Ascending aorta (tissue), 2 donors: ENCODE measurements around the gene SLCO2A1. TPM values are rescaled to one million over a fixed set of nuclear protein-coding genes. Genes with fewer than 3 reads are reported as not detected.

Source experiments
- DNase-seq, 2 donors: peaks; one replicate each; pipeline ENCODE4 v3.0.0-alpha.2; 2019; ENCODE audit warnings: low spot score in 2 of 2
- H3K27ac ChIP-seq, 2 donors: fragments of 200-600 bp; sonication (generic); one replicate each; pipeline ENCODE4 v1.5.1; 2016 to 2017; ENCODE audit warnings: mild to moderate bottlenecking in 1 of 2
- H3K27me3 ChIP-seq: fragments of 200-600 bp; sonication (generic); one replicate; pipeline ENCODE4 v1.5.1; 2017
- H3K36me3 ChIP-seq, 2 donors: fragments of 200-600 bp; sonication (generic); one replicate each; pipeline ENCODE4 v1.5.1; 2016
- H3K4me1 ChIP-seq, 2 donors: fragments of 200-600 bp; sonication (generic); one replicate each; pipeline ENCODE4 v1.5.1; 2016 to 2017; ENCODE audit warnings: mild to moderate bottlenecking in 1 of 2
- H3K4me3 ChIP-seq, 2 donors: fragments of 200-600 bp; sonication (generic); one replicate each; pipeline ENCODE4 v1.5.1; 2016 to 2017; ENCODE audit warnings: mild to moderate bottlenecking in 1 of 2
- H3K9me3 ChIP-seq, 2 donors: fragments of 200-600 bp; sonication (generic); one replicate each; pipeline ENCODE4 v1.5.1; 2016
- CTCF ChIP-seq, 3 experiments: fragments of 200-600 bp in 2 of 3; fragments of 450-650 bp in 1 of 3; sonication (generic) in 2 of 3; IDR thresholded peaks; one replicate each; pipeline ENCODE4 v1.5.1; 2016 to 2019; ENCODE audit warnings: antibody characterized with exemption in 3 of 3, mild to moderate bottlenecking in 1 of 3, moderate library complexity in 1 of 3
- intact Hi-C: fragments of 100-400 bp; cut with DNase I; formaldehyde crosslinking; loops from one replicate; pipeline ENCODE4 v1.15.1; 2023
- total RNA-seq: library from RNA; depleted of rRNA; stranded (reverse); fragments of >200 nt; gene quantifications from one replicate; pipeline ENCODE4 v1.1.0, GENCODE V29; 2016

The SLCO2A1 gene
- total RNA-seq, 1 donor from 2014 or later = 111 TPM

DNA sequence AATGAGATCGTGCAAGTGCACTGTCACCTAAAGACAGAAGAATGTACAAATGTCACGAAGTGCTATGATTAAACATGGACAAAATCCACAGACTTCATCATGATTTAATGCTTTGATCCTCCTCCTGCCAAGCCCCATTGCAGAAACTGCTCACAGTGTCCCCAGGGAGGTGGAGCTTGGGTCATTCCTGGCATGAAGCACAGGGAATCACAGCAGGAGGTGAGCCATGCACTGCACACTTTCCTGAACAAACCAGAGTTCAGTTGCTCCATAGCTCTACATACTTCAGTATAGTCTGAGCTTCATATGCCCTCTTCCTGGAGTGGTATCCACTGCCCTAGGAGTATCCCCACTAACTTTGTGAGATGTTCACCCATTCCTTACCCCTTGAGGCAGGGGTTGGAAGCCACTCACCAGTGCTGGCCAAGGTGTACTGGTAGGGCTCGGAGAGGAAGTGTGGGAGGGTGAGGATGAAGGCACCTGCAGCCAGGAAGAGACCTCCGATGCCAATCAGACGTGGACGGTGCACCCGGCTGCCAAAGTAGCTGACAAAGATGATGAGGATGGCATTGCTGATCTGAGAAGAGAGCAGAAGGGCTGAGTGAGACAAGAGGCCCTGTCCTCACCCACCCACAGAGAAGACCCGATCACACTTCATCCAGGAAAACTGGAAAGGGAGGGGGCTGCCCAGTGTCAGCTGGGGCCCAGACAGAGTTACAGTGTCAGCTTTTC, 56.3 kb downstream of the SLCO2A1 start:
- Histone ChIP-seq H3K27me3 (no peaks in the 10 kb centered on the region), H3K27ac (no peak overlapping the region), H3K36me3 (no peaks in the 10 kb centered on the region), H3K4me3 (no peak overlapping the region), H3K4me1 (no peaks in the 10 kb centered on the region), H3K9me3 (no peaks in the 10 kb centered on the region)
- intact Hi-C loops = no loop called here
- DNase-seq = no peak
- no peak for TF ChIP-seq CTCF (IDR thresholded peaks at IDR 0.05)

GRCh38 chr3:133972156-133972555, 57.6 kb downstream of the SLCO2A1 start:
- Histone ChIP-seq H3K4me1 (no peaks in the 10 kb centered on the region), H3K36me3 (no peaks in the 10 kb centered on the region), H3K4me3 (no peak overlapping the region), H3K27me3 (no peaks in the 10 kb centered on the region), H3K27ac (no peak overlapping the region), H3K9me3 (no peaks in the 10 kb centered on the region)
- intact Hi-C loops = no loop called here
- TF ChIP-seq CTCF (IDR thresholded peaks at IDR 0.05) = no peak
- DNase-seq = no peak

- intact Hi-C loops = no loop called here
- H3K27ac ChIP-seq = no peak overlapping the region
- no peaks in the 10 kb centered on the region for H3K9me3 ChIP-seq
- H3K27me3 ChIP-seq = no peaks in the 10 kb centered on the region
- no peaks in the 10 kb centered on the region for H3K36me3 ChIP-seq
- no peaks in the 10 kb centered on the region for H3K4me1 ChIP-seq
- TF ChIP-seq CTCF (IDR thresholded peaks at IDR 0.05) = no peak
- H3K4me3 ChIP-seq = no peak overlapping the region
- DNase-seq = no peak
Measured at GRCh38 chr3:133970916-133971315, 58.8 kb downstream of the SLCO2A1 start.

DNA sequence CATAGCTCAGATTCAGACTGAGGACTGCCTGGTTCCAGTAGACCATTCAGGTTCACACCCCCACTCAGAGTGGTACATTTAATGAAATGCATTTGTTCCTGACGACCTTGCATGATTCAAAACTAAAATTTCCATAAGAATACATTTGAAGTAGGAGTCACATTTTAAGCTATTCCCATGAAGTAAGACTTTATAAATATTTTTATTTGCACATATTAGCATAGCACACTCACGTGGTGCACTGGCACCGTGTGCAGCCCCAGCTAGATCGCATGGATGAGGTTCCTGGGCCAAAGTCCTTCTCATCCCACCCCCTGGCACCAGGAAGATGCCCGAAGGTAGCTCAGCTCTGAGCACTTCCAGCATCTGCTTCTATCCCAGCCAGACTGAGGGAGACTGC, 59.4 kb downstream of the SLCO2A1 start:
- Histone ChIP-seq H3K27ac (no peak overlapping the region), H3K4me3 (no peak overlapping the region)

DNA sequence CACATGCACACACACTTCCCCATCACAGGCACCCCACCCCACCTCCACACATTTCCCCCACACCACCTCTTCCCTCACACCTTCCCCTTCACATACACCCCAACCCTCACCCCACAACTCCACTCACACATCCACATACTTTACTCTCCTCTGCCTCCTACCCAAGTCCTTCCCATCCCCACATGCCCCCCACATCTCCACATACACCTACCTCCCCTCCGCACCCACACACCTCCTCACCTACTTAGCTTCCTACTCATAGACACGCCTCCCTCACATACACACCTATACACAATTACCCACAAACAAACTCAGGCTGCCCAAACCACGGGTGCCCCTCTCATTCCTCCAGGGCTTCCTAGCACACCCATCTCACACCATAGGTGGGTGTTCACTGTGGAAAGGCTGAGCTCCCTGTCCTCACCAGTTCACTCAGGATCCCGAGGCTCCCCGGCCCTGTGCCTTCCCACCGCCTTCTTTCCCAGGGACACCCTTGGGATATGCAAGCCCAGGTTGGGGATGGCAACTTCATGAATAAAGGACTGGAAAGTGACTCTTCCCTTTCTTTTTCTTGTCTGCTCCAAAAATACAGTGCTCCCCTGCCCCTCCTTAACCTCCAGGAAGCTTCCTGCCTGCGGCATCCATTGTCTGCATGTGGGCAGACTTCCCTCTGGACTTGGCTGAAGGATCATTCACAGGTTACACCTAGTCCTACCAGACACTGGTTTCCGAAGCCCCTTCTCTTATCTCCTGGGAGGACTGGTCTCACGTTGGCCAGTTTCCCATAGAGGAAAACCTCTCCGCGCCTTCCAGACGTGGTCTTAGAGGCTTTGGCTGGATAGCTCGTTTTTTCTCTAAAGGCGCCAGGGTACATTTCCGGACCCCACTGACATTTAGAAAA, 61.5 kb downstream of the SLCO2A1 start:
- intact Hi-C loops = no loop called here
- no peaks in the 10 kb centered on the region for H3K36me3 ChIP-seq
- no peak overlapping the region for H3K4me3 ChIP-seq
- H3K4me1 ChIP-seq = no peaks in the 10 kb centered on the region
- no peaks in the 10 kb centered on the region for H3K9me3 ChIP-seq
- H3K27ac ChIP-seq = no peak overlapping the region
- TF ChIP-seq CTCF (IDR thresholded peaks at IDR 0.05) = no peak
- no peak for DNase-seq
- no peaks in the 10 kb centered on the region for H3K27me3 ChIP-seq

More for the DNA sequence above, 59.4 kb downstream of the SLCO2A1 start:
- Histone ChIP-seq H3K4me1 (no peaks in the 10 kb centered on the region), H3K9me3 (no peaks in the 10 kb centered on the region), H3K27me3 (no peaks in the 10 kb centered on the region), H3K36me3 (no peaks in the 10 kb centered on the region)
- TF ChIP-seq CTCF (IDR thresholded peaks at IDR 0.05) = no peak
- intact Hi-C loops = no loop called here
- DNase-seq = no peak
